NCI-H128 (cell line): ENCODE data around the gene AURKAIP1.

Source experiments
- DNase-seq: peaks from one replicate; lab custom pipeline; 2025; ENCODE audit not compliant: unreplicated experiment; lab: John Stamatoyannopoulos, UW

AURKAIP1 gene

DNA sequence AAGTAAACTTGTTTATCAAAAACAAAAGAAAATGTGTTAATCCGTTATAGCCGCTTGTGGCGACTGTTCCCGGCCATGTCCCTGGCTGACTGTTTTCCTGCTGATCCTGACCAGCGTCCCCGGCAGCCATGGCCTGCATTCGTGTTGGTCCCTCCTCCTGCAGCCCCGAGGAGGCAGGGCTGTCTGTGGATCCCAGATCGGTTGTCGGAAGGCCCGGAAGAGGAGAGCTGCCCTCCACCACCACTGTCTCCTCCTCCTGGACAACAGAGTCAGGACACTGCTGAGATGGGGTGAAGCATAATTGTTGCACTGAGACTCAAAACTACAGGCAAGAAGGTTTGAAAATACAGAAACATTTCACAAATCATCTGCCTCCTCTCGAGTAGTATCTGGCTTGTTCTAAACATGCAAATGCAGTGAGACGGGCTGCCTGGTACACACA, 13.0 kb downstream of the AURKAIP1 start:
- no peak for DNase-seq

DNA sequence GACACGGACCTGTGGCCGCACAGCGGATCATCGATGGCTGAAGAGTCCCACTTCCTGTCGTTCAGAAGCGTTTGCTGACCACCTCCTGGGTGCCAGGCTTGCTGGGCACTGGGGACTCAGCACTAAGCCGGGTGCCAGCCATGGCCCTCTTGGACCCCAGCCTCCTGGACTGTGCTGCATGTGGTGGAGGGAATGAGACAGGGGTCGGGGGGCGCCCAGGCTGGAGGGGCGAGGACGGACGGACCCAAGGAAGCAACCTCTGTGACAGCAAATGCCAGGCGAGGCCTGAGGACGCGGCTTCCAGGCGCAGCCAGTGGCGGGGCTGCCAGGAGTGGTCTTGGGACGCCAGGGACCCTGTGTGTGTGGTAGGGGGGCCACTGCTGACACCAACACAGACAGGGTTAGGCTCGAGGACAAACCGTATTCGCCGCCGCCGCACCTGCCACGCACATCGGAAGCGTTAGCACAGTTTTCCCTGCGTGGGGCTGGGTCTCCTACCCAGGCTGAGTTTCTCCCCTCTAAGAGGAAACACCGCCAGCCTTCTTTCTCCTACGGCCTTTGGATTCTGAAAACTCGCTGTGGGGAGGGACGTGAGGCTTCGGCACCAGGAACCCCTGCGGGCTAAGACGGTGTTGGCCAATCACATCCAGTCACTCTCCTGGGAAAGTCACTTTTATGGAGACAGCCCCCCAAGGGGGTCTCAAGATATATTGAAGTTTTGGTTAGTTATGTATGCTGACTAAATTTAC, 13.6 kb downstream of the AURKAIP1 start:
- DNase-seq: no peak

DNA sequence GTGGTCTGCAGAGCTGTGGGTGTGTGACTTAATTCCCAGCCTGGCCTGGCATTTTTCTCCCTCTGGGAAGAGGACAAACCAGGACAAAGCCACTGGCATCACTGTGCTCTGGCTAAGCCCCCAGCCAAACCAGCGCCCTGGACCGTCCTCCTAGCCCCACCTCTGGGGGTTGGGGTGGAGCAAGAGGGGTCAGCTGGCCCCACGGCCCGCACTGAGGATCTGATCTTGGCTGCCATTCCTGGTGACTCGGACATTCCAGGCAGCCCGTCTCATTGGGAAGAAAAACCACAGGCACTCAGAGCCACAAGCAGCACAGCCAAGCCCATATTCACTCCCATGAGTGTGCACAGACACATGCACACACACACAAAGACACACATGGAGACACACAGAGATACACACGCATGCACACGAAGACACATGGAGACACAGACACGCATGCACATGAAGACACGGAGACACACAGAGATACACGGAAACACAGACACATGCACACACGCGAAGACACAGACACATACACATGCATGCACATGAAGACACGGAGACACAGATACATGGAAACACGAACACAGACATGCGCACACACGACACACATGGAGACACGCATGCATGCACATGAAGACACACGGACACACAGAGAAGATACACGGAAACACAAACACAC, 14.4 kb downstream of the AURKAIP1 start:
- no peak for DNase-seq

DNA sequence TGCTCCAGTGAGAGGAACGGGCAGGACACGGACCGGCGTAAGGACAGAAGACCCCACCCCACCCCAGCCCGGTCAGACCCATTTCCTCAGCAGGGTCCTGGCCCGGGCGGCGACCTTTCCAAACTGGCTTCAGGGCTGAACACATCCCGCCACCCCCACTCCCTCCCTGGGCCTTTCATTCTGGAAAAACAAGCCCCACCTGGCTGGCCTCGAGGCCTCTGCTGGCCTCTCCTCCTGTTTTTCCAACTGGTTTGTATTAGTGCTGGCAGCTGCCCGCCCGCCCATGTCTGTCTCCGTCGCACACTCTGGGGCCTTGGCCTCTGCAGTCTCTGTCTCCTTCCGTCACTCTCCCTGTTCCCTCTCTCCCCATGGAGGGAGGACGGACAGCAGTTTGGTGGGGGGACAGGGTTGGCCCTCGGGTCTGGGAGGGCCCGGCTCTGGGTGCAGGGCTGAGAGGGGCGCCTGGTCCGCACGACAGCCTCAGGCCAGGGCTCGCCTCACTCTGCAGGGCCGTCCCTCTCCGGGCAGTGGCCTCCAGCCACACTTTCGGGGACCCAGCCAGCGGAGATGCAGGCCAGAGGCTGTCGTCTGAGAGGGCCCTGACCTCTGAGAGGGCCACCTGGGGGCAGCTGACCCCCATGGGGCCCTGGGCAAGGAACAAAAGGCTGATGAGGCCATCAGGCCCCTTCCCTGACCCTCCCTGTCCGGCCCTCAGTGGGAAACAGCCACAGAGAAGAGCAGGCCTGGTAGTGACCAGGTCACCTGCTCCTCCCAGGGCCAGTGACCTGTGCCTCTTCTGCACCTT, 15.1 kb downstream of the AURKAIP1 start:
- no peak for DNase-seq

DNA sequence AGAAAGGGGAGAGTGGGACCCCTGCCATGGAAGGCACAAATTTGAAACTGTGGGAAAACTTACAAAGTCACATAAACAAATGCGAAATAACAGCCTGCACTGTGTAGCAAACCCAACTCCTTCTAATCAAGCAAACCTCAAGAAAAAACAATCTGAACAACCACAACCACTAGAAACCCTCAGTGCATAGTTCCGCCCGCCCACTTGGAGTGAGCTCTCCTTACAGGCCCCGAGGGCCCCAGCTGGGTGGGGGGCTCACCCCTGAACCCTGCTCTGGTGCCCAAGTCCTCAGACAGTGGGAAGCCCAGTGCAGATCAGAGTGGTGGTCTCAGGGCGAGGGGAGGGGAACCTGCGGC, 15.7 kb downstream of the AURKAIP1 start:
- DNase-seq: no peak

DNA sequence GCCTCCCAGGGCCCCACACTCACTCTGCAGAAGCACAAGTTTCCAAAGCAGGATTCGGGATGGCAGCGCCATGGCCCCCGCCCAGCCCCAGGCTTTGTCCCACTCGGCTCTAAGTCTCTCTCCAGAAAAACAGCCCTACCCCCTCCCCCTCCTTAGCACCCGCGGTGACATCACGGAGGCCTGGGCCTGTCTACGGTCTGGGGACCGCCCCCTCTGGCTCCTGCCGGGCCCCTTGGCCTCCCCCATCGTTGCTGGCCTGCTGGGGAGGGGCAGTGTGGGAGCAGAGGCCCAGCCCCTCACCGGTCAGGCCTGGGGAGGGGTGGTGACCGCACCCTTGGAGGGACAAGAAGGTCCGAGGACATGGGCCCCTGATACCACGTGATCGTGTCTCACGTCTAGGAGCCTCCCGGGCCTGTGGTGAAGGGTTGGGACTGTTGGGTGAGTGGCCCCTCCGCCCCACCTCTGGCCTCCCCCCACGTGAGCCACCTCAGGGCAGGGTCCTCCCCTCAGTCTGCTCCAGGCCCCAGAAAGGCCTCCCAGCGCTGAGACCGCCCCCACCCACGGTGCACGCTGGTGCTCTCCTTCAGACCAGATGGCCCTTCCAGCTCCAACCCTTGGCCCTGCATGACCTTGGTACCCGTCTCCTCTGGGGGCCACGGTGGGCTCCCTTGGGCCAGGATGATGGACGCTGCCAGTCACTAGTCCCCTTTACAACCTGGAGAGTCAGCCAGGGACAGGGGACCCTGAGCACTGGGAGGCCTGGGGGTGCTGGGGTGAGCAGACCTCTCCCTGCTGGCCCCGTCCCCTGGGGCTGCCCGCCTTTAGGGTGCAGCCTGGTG, 16.4 kb downstream of the AURKAIP1 start, which contains the start of gene MXRA8:
Gene MXRA8, minus strand, starts transcription at position 123 of the 839 bp plus-strand sequence. Its CDS starts 51 bp downstream, at position 72.
- DNase-seq: no peak

DNA sequence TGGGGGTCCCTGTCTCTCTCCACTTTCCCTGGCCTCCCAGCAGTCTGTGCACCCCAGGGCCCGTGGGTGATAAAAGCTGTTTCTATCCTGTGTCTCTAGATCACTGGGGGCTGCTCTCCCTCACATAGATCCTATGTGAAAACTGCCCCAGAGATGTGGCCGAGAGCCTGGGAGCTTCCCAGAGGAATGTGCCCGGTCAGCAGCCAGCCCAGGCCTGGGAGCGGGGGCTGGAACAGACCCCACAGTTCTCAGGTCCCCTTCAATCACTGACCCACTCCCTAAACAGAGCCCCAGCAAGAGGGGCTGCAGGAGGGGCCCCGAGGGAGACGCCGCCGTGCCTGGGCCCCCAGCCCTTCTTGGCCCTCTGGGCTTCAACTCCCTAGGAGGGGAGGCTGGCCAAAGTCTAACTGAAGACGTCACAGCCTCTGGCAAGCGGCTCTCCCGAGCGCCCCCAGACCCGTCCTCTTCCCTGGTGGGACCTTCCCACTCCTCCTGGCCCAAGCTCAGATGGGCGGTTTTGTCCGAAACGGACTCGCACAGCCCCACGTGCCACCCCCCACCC, 17.1 kb downstream of the AURKAIP1 start:
- no peak for DNase-seq

DNA sequence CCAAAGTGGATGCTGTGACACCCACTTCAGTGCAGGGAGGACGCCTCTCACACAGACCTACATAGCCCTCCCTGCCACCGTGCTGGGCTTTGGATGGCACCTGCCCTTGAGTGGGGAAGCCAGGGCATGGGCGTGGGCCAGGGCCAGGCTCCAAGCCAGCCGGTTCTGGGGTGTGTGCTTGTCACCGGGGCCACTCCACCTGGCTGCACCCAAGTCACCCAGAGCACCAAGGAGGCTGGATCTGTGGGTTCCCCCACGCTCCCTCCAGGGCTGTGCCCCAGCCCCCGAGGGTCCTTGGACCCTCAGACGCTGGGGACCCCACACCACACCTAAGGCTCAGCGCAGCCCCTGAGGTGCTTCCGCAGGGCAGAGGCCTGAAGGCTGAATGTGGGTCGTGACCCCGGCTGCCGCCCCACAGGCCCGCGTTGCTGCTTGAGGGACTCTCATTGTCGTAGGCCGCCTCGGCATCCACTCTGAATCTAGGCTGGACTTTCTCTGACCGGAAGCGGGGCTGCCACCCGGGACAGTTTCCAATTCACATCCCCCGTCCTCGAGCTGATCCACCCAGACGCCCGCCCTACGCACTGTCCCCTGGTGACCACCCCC, 18.1 kb downstream of the AURKAIP1 start:
- no peak for DNase-seq

DNA sequence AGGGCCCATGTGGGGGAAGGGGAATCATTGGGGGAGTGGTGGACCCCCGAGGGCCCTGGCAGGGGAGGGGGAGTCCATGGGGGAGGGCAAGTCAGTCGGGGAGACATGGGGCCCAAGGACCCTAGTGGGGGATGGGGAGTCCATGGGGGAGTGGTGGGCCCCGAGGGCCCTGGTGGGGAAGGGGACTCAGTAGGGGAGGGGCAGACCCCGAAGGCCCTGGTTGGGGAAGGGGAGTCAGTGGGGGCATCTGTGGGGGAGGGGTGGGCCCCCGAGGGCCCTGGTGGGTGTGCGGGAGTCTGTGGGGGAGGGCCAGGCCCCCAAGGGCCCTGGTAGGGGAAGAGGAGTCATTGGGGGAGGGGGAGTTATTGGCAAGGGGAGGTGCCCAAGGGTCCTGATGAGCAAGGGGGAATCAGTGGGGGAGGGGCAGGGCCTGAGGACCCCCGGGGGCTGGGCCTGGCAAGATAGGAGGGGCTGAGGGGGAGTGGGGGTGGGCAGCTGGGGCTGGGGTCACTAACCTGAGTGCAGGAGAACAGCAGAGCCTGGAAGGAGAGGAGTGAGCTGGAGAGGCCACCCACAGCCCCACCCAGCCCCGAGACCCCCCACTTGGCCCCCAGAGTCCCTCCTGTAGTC, 18.7 kb downstream of the AURKAIP1 start:
- no peak for DNase-seq

DNA sequence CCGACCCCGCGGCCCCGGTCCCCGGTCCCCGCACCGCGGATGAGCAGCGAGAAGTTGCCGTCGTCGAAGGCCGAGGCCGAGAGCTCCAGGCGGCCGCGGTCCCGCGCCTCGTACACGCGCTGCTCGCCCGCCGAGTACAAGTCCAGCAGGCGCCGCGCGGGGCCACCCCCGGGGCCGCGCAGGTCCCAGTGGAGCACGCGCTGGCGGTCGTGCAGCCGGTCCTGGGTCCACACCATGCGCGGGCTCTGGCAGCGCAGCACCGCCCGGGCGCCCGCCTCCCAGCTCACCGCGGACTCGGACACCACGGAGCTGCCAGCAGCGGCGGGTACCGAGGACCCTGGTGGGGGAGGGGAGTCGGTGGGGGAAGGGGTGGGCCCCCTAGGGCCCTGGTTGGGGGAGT, 19.6 kb downstream of the AURKAIP1 start:
- DNase-seq: no peak

DNA sequence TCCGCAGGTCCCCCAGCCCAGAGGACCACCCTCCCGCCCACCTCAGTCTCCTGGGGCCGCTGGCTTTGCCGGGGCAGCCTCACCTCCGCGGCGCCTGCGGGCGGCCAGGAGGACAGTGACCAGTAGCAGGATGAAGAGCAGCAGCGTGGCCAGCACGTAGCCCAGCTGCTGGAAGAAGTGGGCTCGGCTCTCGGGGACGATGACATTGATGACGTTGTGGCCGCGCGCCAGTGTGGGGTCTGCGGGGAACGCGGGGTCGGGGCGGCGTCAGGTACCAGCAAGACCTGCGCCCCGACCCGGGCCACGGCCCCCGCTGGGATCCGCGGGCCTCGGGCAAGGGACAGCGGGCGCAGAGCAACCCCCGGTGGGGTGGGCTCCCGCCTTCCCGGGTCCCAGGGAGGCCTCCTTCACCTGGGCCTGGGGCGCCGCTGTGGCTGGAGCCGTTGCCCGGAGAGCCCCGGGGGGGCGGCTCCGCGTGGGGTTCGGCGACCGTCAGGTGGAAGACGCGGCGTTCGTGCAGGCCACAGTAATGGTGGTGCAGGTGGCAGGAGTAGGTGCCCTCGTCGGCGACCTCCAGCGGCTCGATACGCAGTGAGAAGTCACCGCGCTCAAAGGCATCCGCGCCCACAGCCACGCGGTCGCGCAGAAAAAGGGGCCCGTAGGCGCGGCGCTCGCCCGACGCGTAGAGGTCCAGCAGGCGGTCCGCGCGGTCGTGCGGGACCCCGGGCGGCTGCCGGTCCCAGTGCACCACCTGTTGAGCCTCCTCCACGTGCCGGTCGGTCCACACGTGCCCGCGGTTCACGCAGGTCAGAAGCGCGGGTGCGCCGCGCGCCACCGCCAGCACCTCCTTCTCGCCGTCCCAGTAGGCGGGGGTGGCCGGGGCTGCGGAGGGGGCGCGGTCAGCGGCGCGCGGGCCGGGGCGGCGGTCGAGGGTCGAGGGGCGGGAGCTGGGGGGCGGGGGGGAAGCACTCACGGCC, 20.4 kb downstream of the AURKAIP1 start:
- no peak for DNase-seq

DNA sequence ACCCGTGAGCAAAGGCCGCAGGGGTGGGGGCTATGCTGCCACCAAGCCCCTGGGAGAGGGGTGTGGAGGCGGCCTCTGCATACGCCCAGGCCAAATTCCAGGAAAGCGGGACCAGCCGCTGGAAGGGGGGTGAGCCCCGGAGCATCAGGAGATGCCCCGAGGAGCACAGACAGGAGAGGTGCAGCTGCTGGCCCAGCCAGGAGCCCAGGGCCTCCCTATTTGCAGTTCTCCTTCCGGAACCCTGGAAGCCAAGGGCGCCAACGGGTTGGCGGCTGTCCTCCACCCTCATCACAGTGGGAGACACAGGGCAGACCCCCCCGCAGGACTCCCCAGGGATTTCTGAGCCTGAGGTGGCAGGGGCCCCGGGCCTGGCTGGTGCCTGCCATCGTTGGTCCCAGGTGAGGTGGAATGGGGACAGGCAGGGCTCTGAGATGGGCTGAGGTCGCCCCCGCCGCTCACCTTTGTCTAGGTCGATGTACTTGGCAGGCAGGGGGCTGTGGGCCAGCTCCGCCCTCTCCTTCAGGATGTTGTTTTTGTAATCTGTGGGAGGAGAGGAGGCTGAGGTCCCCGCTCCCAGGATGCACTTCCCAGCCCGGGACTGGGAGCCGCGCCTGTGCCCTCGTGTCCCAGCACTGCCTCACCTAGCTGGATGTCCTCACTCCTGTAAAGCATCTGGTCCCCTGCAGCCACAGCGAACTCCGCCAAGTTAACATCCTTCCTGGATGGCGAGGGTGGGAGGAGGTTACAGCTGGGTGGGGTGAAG, 21.4 kb downstream of the AURKAIP1 start:
- DNase-seq: no peak

DNA sequence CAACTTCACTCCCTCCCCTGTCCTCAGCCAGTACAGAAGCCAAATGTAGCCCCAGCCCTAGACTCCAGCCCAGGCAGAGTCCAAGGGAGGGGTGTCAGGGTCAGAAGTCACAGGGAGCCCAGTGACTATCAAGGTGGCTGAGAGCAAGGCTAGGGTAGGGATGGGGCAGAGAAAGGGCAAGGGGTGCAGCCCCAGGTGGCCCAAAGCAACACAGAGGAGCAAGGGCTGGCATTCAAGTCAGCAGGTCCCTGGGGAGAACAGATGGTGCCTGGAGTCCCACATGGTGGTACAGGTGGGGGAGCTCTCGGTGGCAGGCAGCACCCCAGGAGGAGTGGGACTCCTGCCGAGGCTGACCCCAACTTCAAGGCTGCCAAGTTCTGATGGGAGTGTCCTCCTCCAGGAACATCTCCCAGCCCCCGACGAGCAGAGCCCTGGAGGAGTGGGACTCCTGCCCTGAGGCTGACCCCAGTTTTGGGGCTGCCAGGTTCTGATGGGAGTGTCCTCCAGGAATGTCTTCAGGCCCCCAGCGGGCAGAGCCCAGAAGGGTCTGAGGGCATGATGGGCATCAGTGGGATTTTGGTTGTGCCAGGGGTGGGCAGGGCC, 22.1 kb downstream of the AURKAIP1 start:
- no peak for DNase-seq

DNA sequence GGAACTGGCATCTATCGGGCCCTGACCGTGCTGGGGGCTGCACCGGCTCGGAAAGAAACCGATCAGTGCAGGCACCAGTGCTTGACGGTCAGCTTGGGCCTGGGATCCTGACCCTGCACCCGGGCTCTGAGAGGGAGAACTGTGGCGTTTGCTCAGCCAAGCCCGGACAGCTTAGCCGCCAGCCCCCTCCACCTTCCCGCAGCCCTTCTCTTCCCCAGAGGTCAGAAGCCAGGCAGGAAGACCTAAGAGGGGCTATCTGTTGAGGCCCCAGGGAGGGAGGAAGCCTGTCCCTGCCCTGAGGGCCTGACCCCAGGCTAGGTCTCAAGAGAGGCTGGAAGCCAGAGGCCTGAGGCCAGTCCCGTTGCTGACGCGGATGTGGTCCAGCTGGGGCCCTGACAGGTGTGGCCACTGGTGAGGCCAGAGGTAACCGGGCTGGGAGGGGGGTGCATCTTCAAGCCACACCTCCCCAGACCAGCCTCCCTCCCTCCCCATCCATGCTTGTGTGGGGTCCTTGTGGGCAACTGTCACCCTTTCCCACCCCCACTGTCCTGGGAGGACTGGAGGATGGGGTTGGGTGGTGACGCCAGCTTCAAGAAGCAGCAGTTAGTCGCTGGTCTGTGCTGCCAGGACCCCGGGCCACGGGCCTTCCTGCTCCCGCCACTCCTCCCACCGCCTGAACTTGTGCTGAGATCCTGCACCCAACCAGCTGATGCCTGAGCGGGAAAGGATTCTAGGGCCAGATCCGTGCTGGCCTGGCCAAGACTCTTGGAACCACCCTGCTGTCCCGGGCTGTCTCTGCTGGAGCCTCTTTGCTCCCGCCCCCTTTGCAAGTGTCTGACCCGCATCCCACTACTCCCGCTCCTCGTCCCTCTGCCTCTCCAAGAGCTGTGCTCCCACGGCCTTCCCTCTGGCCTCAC, 23.2 kb downstream of the AURKAIP1 start:
- DNase-seq: no peak

DNA sequence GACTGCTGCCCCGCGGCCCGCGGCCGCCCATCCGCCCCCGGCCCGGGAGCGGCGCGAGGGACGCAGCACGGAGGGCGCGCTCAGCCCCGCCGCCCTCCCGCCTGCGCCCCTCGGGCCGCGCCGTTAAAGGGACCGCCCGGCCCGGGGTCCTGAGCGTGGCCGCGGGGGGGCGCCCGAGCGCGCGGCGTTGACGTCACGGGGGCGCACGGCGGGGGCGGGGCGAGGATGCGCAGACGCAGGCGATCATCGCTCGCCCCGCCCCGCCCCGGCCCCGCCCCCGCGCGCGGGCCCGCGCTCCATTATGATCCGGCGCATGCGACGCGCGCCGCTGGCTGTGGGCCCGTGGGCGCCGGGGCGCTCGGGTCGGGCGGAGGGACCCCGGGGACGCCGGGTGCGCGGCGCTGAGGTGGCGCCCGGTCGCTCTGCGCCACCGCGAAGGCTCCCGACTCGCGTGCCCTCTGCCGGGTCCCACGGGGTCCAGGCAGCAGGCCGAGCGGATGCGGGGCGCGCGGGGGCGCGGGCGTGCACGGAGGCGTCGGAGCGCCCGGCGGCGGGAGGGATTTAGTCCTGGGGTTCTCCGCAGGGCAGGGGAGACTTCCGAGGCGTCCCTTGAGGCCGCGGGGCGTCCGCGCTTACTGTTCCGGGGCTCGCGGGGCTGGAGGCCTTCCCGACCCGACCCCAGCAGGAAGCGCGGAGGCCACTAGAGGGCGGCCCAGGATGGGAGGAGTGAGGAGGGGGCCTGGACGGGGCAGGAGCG, 25.6 kb downstream of the AURKAIP1 start, which contains the start of gene DVL1:
Gene DVL1, minus strand, starts transcription at position 163 of the 757 bp plus-strand sequence. CDS start 353 bp downstream, outside the sequence.
- DNase-seq: peak; percentile 45
